Mesothelial cell of epicardium (in vitro differentiated cells): ENCODE results near the gene MCAT. TPM values are rescaled to one million over a fixed set of nuclear protein-coding genes. Genes with fewer than 3 reads are reported as not detected.

Experiments used
- DNase-seq, 2 experiments: peaks; one replicate each; pipeline ENCODE4 v3.0.0; 2021; ENCODE audit warnings: low spot score in 2 of 2; ENCODE audit not compliant: unreplicated experiment in 2 of 2
- H3K27ac Mint-ChIP-seq: 2 replicates; pipeline ENCODE4 v1.8.0; 2021; ENCODE audit warnings: mixed read lengths
- H3K27me3 Mint-ChIP-seq: 2 replicates; pipeline ENCODE4 v1.8.0; 2021; ENCODE audit warnings: low read depth, mixed read lengths
- H3K36me3 Mint-ChIP-seq: 2 replicates; pipeline ENCODE4 v1.8.0; 2021; ENCODE audit warnings: mixed read lengths
- H3K4me1 Mint-ChIP-seq: 2 replicates; pipeline ENCODE4 v1.8.0; 2021; ENCODE audit warnings: mixed read lengths
- H3K4me3 Mint-ChIP-seq: 2 replicates; pipeline ENCODE4 v1.8.0; 2021; ENCODE audit warnings: mild to moderate bottlenecking, moderate library complexity, mixed read lengths
- H3K9me3 Mint-ChIP-seq: 2 replicates; pipeline ENCODE4 v1.8.0; 2021; ENCODE audit warnings: mixed read lengths
- CTCF ChIP-seq: fragments of 200-600 bp; sonication (generic); IDR thresholded peaks from one replicate; pipeline ENCODE4 v1.5.0; 2021; ENCODE audit warnings: antibody characterized with exemption; ENCODE audit not compliant: unreplicated experiment
- total RNA-seq: library from RNA; stranded (reverse); gene quantifications from 3 replicates; pipeline ENCODE4 v1.2.1, GENCODE V29; 2021

Gene MCAT
- total RNA-seq, 1 donor from 2014 or later: 18.1 TPM

- no peaks in the 10 kb centered on the region for H3K36me3 Mint-ChIP-seq
- DNase-seq: no peak
- no peaks in the 10 kb centered on the region for H3K27me3 Mint-ChIP-seq
- no peak overlapping the region for H3K4me3 Mint-ChIP-seq
- H3K27ac Mint-ChIP-seq: peak overlapping the region; percentile 89
- H3K4me1 Mint-ChIP-seq: peaks cover 26% of the 10 kb centered on the region
- H3K9me3 Mint-ChIP-seq: no peaks in the 10 kb centered on the region
- no peak for TF ChIP-seq CTCF
Observed at GRCh38 chr22:43126501-43127165, 16.6 kb downstream of the MCAT start.

- no peaks in the 10 kb centered on the region for H3K27me3 Mint-ChIP-seq
- no peaks in the 10 kb centered on the region for H3K9me3 Mint-ChIP-seq
- DNase-seq: no peak
- H3K36me3 Mint-ChIP-seq: no peaks in the 10 kb centered on the region
- no peak for TF ChIP-seq CTCF
- H3K4me3 Mint-ChIP-seq: no peak overlapping the region
- H3K27ac Mint-ChIP-seq: no peak overlapping the region
- H3K4me1 Mint-ChIP-seq: peaks cover 1% of the 10 kb centered on the region
Observed at GRCh38 chr22:43118953-43119458, 24.2 kb downstream of the MCAT start.

- H3K36me3 Mint-ChIP-seq: no peaks in the 10 kb centered on the region
- TF ChIP-seq CTCF: no peak
- peaks cover 5% of the 10 kb centered on the region for H3K4me1 Mint-ChIP-seq
- H3K4me3 Mint-ChIP-seq: no peak overlapping the region
- peaks cover 3% of the 10 kb centered on the region for H3K27me3 Mint-ChIP-seq
- H3K9me3 Mint-ChIP-seq: no peaks in the 10 kb centered on the region
- DNase-seq: no peak
- no peak overlapping the region for H3K27ac Mint-ChIP-seq
Observed at GRCh38 chr22:43118024-43118849, 25.0 kb downstream of the MCAT start.

- Mint-ChIP-seq H3K4me1 (peaks cover 8% of the 10 kb centered on the region), H3K4me3 (no peak overlapping the region), H3K9me3 (no peaks in the 10 kb centered on the region), H3K36me3 (no peaks in the 10 kb centered on the region), H3K27ac (no peak overlapping the region), H3K27me3 (peaks cover 9% of the 10 kb centered on the region)
- no peak for DNase-seq
- TF ChIP-seq CTCF: no peak
Observed at GRCh38 chr22:43116932-43117331, 26.3 kb downstream of the MCAT start.

GRCh38 chr22:43114958-43115357 lies 28.2 kb downstream of the MCAT start:
- no peaks in the 10 kb centered on the region for H3K9me3 Mint-ChIP-seq
- TF ChIP-seq CTCF: no peak
- H3K36me3 Mint-ChIP-seq: no peaks in the 10 kb centered on the region
- no peak overlapping the region for H3K27ac Mint-ChIP-seq
- no peak overlapping the region for H3K4me3 Mint-ChIP-seq
- H3K27me3 Mint-ChIP-seq: peaks cover 19% of the 10 kb centered on the region
- no peak for DNase-seq
- H3K4me1 Mint-ChIP-seq: peaks cover 14% of the 10 kb centered on the region
